GM18951 (cell line): ENCODE data around the gene CDX2.

Experiments used
- POLR2A ChIP-seq: IDR thresholded peaks from 4 replicates; pipeline ENCODE4 v1.6.1; 2011; ENCODE audit warnings: mild to moderate bottlenecking; ENCODE audit not compliant: insufficient read length, insufficient read depth; ENCODE audit errors: extremely low read depth
- in situ Hi-C: fragments of 300-500 bp; cut with MboI; formaldehyde crosslinking; loops from one replicate; pipeline ENCODE4 v1.12.0; 2022; ENCODE audit warnings: low sequenced_read_pairs, mixed read lengths, inconsistent platforms; ENCODE audit not compliant: unreplicated experiment

The CDX2 gene

DNA sequence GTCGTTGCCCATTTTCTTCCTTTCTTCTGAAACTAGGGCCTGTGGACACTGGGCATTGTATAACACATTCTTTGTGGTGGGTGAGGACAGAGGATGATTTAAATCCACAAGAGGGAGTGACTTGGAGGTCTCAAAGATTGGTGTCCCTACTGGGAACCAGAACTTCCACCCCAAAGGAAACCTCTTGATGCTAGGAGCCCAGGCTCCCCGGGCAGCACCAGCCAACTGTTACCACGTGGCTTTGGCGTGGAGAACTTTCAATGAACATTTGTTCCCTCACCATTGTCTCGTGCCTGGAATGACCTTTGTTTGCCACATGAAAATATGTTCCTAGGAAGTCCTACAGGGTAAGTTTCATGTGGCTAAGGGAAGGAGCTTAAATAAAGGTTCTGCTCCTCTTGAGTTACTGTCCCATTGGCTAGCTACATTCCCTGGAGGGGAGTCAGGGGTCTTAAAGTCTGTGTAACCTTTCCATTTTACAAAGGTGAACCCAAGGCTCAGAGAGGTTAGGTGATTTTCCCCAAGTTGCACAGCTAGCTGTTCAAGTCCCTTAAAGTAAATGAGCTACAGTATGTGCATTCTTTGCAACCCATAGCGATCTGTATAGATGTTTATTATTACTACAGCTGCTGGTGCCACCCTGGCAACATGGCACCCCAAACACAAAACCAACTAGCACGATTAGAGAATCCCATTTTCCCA lies 5.0 kb upstream of the CDX2 start:
- no peak for TF ChIP-seq POLR2A
- in situ Hi-C loops, result loop anchor here (25.0 kb wide), 1 partner anchor 587 kb away; no protein-coding TSS in a partner anchor

DNA sequence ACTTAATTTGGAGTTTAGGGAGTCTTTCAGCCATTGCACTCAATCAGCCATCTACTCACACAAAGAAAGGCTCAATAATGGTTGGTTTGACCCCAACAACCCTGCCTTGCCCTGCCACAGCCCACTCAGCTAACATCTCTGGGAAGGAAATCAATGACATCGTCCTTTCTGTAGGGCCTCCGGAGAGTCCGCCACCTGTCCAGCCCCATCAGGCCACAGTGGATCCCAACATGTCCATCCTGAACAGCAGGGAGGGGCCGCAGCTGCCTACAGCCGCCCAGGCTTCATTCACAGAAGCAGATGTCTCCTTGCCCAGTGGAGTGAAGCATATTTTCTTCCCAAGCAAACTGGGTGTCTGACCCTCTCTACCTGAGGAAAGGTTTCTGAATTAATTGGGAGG lies 4.2 kb upstream of the CDX2 start:
- in situ Hi-C loops, result loop anchor here (25.0 kb wide), 1 partner anchor 586 kb away; no protein-coding TSS in a partner anchor
- no peak for TF ChIP-seq POLR2A

DNA sequence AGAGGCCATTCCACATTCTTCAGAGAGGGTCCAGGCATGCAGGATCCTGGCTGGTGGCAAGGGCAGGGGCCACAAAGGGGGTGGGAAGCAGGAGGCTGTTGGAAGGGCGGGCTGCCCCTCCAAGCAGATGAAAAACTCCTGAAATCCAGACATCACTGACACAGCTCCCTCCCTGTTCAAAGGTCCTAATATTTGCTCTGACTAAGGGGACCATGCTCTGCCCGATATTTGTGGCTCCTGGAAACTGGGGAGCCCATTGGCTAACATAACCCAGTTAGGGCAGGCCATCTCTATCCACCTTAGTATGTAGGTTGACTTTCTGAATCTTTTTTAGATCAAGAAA lies 3.3 kb upstream of the CDX2 start:
- TF ChIP-seq POLR2A, result no peak
- in situ Hi-C loops, result loop anchor here (25.0 kb wide), 1 partner anchor 585 kb away; no protein-coding TSS in a partner anchor

DNA sequence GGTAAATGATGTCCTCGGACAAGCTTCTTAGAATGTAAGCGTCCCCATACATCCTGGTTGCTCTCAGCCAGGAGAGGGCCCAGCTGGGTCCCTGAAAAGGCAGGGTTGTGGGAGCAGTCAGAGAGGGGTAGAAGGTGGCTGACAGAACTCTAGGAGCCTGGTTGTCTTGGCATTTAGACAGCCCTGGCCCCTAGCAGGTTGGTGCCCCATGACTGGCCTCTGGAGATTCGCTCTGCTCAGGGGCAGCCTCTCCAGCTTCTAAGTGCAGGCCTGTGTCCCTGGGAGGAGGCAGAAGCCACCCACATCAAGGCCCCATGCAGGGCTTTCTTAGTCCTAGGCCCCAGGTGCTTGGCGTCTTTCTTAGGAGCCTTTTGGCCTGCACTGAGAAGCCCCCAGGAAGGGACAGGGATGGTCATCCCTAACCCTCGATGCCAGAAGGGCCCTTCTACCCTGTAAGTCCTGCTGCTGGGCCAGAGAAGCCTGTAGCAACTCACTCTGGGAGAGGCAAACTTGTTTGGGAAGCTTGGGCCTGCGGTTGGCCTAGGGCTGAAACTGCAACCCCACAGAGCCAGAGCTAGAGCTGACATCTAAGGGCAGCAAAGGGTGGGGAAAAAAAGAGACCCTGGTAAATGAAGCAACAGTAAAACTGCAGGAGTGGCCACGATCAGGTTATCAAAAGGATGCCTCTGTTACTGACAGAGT lies 2.8 kb upstream of the CDX2 start:
- TF ChIP-seq POLR2A, result no peak
- in situ Hi-C loops, result loop anchor here (25.0 kb wide), 1 partner anchor 585 kb away; no protein-coding TSS in a partner anchor

DNA sequence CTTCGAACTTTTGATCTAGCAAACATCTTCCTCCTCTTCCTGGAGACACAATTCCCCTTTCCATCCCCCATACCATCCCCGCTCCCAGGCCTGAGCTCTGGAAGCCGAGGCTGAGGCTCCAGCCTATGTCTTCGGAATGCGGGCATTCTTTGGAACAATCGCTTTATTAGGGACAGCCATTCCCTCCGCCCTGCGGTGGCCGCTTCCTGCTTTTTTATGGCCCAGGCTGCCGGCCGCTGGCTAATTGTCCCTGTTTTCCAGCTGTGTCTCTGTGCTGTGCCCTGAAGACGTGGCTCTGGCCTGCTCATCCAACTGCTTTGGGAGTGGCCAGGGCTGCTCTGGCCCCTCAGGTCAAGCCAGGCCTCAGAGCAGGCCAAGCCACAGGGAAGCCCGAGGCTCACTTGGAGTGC lies 2.1 kb upstream of the CDX2 start:
- TF ChIP-seq POLR2A, result no peak
- in situ Hi-C loops, result loop anchor here (25.0 kb wide), 1 partner anchor 584 kb away; no protein-coding TSS in a partner anchor

DNA sequence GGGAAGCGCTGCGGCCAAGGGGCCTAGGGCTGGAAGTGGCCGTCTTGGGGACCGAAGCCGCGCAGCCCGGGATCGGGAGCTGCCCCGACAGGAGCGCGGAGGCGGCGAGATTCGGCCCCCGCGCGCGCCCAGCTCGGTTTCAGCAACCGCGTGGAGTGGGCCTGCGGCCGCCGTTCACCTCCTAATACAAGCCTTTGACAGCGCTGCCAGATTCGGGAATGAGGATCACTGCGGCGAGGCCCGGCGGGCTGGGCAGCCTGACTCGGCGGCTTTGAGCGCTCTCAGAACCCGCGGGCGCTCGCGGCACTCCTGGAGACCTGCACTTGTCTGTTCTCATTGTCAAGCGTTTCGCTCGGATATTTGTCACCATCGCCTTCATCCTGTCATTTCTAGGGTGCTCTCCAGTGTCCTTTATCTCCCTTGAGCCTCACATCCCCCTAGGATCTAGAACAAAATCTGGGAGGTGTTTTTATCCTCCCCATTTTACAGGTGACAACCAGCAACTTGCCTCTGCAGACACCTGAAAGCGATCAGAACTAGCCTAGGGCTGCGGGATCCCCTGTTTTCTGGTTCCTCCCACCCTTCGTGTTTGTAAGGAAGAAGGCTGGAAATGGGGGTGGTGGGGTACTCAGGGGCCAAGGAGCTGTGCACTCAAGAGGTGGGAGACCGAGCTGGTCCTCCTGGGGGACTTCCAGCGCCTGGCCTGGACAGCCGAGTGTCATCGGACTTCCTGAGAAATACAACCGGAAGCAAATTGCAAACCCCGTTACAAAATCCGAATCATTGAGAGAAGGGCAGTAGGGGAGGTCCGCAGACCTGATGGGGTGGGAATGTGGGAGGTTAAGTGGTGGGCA lies 1.5 kb upstream of the CDX2 start:
- TF ChIP-seq POLR2A, result no peak
- in situ Hi-C loops, result loop anchor here (25.0 kb wide), 1 partner anchor 583 kb away; no protein-coding TSS in a partner anchor

DNA sequence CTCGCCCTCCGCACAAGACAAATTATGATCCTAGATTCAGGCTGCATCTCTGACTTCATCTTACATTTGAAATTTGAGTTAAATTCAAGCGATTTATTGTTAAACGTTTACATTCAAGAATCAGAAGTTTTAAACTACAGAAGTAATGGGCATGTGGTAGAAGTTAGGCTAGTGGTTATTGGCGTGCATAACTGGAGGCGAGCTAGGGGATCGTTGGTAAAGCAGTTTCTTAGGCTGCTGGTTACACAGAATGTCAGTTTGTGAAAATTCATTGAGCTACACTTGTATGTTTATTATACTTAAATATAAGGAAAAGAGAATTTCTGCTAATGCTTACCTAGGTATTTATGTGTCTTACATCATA lies 733 bp upstream of the CDX2 start:
- in situ Hi-C loops, result loop anchor here (25.0 kb wide), 1 partner anchor 583 kb away; no protein-coding TSS in a partner anchor

DNA sequence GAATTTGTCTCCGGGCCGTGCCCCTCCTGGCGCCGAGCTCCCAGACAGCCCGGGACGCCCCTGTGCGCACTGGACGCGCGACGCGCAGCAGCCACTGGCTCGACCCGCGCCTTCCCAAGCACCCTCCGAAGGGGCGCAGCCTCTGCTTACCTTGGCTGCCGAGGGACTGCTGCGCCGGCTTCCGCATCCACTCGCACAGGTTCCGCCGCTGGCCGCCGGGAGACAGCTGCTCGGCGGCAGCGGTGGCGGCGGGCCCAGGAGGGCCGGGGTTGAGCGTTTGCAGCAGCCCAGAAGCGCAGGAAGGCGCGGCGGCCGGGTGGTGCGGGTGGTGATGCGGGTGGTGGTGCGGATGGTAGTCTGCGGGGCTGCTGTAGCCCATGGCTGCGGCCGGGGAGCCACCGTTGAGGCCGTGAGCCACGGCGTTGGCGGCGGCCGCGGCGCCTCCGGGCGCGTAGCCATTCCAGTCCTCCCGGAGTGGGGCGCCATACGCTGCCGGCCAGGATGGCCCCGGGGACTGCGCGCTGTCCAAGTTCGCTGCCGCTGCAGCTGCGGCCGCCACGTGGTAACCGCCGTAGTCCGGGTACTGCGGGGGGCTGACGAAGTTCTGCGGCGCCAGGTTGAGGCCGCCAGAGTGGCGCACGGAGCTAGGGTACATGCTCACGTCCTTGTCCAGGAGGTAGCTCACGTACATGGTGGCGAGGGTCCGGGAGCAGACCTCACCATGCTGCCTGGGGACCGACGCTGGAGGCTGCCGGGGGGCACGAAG lies 616 bp downstream of the CDX2 start:
- in situ Hi-C loops, result loop anchor here (25.0 kb wide), 1 partner anchor 581 kb away; no protein-coding TSS in a partner anchor
- TF ChIP-seq POLR2A, result no peak

More for the DNA sequence above, 733 bp upstream of the CDX2 start:
- no peak for TF ChIP-seq POLR2A

DNA sequence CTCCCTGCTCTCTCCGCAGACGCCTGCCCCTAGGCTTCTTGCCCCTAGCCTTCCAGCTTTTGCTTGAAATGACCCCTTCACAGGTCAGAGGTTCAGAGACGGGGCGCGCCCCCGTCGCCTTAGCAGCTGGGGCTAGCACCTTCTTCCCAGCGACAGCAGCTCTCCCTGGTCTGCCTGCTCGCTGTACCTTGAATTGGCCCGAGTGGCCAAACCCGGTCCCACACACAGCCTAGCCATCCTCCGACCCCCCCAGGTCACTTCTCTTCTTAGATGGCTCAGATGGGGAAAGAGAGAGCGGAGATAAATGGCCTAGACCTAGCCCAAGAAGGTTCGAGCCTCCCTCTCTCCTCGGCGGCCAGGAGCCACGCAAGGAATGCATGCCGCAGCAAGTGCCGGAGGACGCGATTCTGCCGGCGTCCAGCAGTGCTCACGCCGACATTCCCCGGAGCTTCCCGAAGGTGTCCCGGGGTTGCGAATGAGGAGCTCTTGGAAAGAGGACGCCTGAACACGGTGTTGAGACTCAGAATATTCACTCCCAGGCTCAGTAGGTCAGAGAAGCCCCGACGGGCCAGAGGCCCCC lies 1.3 kb downstream of the CDX2 start:
- TF ChIP-seq POLR2A, result no peak
- in situ Hi-C loops, result loop anchor here (25.0 kb wide), 1 partner anchor 581 kb away; no protein-coding TSS in a partner anchor

DNA sequence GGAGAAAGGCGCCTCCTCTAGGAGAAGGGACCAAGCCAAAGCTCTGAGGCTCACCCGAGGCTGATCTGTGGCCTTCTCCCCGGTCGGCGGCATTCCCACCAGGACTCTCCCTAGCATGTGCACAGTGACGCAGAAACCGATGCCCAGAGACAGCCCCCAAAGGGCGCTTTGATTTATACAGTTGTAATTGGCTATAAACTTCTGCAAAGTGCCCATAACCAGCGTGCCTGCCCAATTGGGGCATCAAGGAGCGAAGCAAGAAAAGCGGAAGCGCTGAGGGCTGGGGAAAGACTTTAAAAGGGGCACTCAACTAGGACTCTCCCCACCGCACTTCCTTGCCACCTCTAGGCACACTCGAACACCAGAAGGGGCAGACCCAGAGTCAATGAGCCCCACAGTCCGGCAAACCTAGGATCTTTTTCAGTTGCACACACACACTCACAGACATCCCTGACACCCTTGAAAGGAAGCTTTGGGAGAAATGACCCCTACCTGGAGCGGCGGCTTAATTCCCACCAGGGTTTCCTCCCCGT lies 1.8 kb downstream of the CDX2 start:
- no peak for TF ChIP-seq POLR2A
- in situ Hi-C loops, result loop anchor here (25.0 kb wide), 1 partner anchor 580 kb away; no protein-coding TSS in a partner anchor

DNA sequence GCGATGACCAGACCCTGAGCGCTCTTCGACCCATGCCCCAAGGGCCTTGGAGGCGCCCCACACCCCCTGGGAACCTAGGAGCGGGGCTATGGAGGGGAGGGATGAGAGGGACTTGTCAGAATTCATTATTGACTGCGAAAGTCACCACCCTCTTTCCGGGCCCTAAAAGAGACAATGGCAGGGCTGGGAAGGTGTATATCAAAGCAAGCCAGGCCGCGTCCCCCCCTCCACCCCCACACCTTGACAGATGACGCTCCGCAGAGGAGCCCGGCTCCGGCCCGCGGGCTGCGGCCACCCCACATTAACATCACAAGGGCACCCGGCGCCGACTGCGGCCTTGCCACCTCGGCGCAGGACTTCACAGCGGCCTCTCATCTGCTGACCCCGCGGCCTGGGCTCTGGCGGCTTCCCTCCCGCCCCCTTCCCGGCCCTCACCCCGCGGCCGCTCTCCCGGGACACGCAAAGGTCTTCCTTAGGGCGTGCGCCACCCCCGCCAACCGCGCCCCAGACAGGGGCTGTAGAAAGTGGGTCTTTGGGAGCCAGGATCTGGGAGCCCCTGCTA lies 2.4 kb downstream of the CDX2 start:
- in situ Hi-C loops, result loop anchor here (25.0 kb wide), 1 partner anchor 579 kb away; no protein-coding TSS in a partner anchor
- no peak for TF ChIP-seq POLR2A
